Measurements from ENCODE around the gene FAM193B.

The FAM193B gene

DNA sequence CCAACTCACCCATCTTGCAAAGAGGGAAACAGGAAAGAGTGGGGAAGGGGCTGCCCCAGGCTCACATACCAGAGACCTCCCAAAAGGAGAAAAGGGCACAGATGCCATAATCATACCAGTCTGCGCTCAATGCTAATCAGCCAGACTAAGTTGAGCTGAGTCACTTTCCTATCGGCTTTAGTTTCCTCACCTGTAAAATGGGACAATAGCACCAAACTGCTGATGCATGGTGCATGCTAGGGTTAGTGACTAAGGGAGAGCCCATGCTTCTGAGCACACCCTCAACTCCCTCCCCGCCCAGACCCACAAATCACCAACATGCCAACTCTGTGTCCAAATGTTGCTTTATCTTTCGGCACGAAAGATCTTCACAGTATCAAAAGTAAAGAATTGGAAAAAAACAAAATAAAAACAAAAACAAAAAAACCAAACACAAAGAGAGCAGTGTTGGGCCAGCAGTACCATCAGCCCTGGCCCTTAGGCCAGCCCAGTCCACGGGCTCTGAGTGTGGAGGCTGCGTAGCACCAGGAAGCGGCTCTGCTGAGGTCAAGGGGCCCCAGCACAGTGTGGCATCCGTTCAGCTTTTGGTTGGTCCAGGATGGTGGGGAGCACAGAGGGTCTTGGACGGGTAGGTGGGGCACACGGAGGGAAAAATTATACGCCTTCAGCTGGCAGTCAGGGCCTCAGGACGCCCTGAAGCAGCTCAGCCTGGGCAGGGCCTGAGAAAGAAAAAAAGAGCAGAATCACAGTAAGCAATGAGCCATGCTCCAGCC is 34.7 kb downstream of the FAM193B start:
- DNase-seq (ENCODE audit: extremely low read depth, insufficient read length) = no peak
- Histone ChIP-seq H3K27me3 (replicated peaks; ENCODE audit: control insufficient read depth, insufficient read depth, low read length) (no peaks in the 10 kb centered on the region), H3K4me3 (replicated peaks; ENCODE audit: low read depth, low read length) (no peak overlapping the region), H3K36me3 (ENCODE audit: control insufficient read depth, insufficient read depth, low read length) (peaks cover 38% of the 10 kb centered on the region)
- TF ChIP-seq, protein P1, sequence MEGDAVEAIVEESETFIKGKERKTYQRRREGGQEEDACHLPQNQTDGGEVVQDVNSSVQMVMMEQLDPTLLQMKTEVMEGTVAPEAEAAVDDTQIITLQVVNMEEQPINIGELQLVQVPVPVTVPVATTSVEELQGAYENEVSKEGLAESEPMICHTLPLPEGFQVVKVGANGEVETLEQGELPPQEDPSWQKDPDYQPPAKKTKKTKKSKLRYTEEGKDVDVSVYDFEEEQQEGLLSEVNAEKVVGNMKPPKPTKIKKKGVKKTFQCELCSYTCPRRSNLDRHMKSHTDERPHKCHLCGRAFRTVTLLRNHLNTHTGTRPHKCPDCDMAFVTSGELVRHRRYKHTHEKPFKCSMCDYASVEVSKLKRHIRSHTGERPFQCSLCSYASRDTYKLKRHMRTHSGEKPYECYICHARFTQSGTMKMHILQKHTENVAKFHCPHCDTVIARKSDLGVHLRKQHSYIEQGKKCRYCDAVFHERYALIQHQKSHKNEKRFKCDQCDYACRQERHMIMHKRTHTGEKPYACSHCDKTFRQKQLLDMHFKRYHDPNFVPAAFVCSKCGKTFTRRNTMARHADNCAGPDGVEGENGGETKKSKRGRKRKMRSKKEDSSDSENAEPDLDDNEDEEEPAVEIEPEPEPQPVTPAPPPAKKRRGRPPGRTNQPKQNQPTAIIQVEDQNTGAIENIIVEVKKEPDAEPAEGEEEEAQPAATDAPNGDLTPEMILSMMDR (IDR thresholded peaks at IDR 0.05; ENCODE audit: insufficient read depth, low read length, poor library complexity, severe bottlenecking) = no peak

GRCh38 chr5:177516601-177517568 is 37.5 kb downstream of the FAM193B start, which contains the start of gene DDX41:
DDX41 (minus strand) TSS chr5:177516961; CDS start chr5:177516945, 16 bp downstream.
- TF ChIP-seq, protein P1 (IDR thresholded peaks at IDR 0.05; ENCODE audit: insufficient read depth, low read length, poor library complexity, severe bottlenecking) = no peak
- peak; percentile 94 for DNase-seq (ENCODE audit: extremely low read depth, insufficient read length)
- peaks cover 47% of the 10 kb centered on the region for H3K36me3 ChIP-seq (ENCODE audit: control insufficient read depth, insufficient read depth, low read length)
- H3K27me3 ChIP-seq (replicated peaks; ENCODE audit: control insufficient read depth, insufficient read depth, low read length) = no peaks in the 10 kb centered on the region
- peak within 1 kb of the TSS; percentile 99 for H3K4me3 ChIP-seq (replicated peaks; ENCODE audit: low read depth, low read length)

GRCh38 chr5:177515580-177515979 is 38.8 kb downstream of the FAM193B start:
- TF ChIP-seq, protein P1 (IDR thresholded peaks at IDR 0.05; ENCODE audit: insufficient read depth, low read length, poor library complexity, severe bottlenecking) = no peak
- Histone ChIP-seq H3K27me3 (replicated peaks; ENCODE audit: control insufficient read depth, insufficient read depth, low read length) (no peaks in the 10 kb centered on the region), H3K4me3 (replicated peaks; ENCODE audit: low read depth, low read length) (peak overlapping the region; percentile 99), H3K36me3 (ENCODE audit: control insufficient read depth, insufficient read depth, low read length) (peaks cover 45% of the 10 kb centered on the region)
- no peak for DNase-seq (ENCODE audit: extremely low read depth, insufficient read length)

GRCh38 chr5:177514541-177514940 is 39.8 kb downstream of the FAM193B start:
- no peak for DNase-seq (ENCODE audit: extremely low read depth, insufficient read length)
- Histone ChIP-seq H3K4me3 (replicated peaks; ENCODE audit: low read depth, low read length) (no peak overlapping the region), H3K36me3 (ENCODE audit: control insufficient read depth, insufficient read depth, low read length) (peaks cover 37% of the 10 kb centered on the region), H3K27me3 (replicated peaks; ENCODE audit: control insufficient read depth, insufficient read depth, low read length) (no peaks in the 10 kb centered on the region)
- TF ChIP-seq, protein P1 (IDR thresholded peaks at IDR 0.05; ENCODE audit: insufficient read depth, low read length, poor library complexity, severe bottlenecking) = no peak

DNA sequence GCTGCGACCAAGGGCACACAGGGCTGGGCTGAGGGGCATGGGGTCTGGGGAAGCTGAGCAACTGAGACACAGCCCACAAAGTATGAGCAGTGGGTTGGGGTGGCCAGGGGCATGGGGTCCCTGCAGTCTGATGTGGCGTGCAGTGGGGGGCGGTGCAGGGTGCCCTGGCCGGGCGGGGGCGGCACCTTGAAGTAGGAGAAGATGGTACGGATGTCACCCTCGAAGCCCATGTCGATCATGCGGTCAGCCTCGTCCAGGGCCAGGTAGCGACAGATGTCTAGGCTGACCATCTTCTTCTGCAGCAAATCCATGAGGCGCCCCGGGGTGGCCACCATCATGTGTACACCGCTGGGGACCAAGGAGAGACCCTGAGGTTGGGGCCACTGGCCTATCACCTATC is 40.9 kb downstream of the FAM193B start:
- H3K4me3 ChIP-seq (replicated peaks; ENCODE audit: low read depth, low read length) = no peak overlapping the region
- H3K36me3 ChIP-seq (ENCODE audit: control insufficient read depth, insufficient read depth, low read length) = peaks cover 37% of the 10 kb centered on the region

More for the DNA sequence above, 40.9 kb downstream of the FAM193B start:
- TF ChIP-seq, protein P1 (IDR thresholded peaks at IDR 0.05; ENCODE audit: insufficient read depth, low read length, poor library complexity, severe bottlenecking) = no peak
- H3K27me3 ChIP-seq (replicated peaks; ENCODE audit: control insufficient read depth, insufficient read depth, low read length) = no peaks in the 10 kb centered on the region
- DNase-seq (ENCODE audit: extremely low read depth, insufficient read length) = no peak
